ENCODE data around the gene MTHFD1L.
"Not testable (repeated sequence)": the region's sequence is repeated elsewhere in the genome, so short reads cannot be mapped to it uniquely, and the experiment has no call there.

Gene MTHFD1L

GRCh38 chr6:150865406-150866146 lies at the start of gene MTHFD1L:
Gene MTHFD1L (plus strand): TSS chr6:150865702. CDS start chr6:150865823, 121 bp downstream.
- peak within 1 kb of the TSS; percentile 98 for H3K27ac ChIP-seq
- peak; percentile 86 for TF ChIP-seq CTCF (conservative IDR thresholded peaks at IDR 0.05)

GRCh38 chr6:150816554-150816953 lies 48.9 kb upstream of the MTHFD1L start:
- H3K27ac ChIP-seq: not testable (repeated sequence)

- no peak for TF ChIP-seq CTCF (conservative IDR thresholded peaks at IDR 0.05)
- no peak overlapping the region for H3K27ac ChIP-seq
These were observed 42.6 kb upstream of the MTHFD1L start for GRCh38 chr6:150822932-150823331.

- TF ChIP-seq CTCF (conservative IDR thresholded peaks at IDR 0.05): no peak
- peak overlapping the region; percentile 73 for H3K27ac ChIP-seq
These were observed 38.7 kb upstream of the MTHFD1L start for GRCh38 chr6:150826788-150827187.

GRCh38 chr6:150828107-150828506 lies 37.4 kb upstream of the MTHFD1L start:
- peak; percentile 77 for TF ChIP-seq CTCF (conservative IDR thresholded peaks at IDR 0.05)
- H3K27ac ChIP-seq: peak overlapping the region; percentile 73

GRCh38 chr6:150830439-150831165 lies 34.9 kb upstream of the MTHFD1L start:
- no peak for TF ChIP-seq CTCF (conservative IDR thresholded peaks at IDR 0.05)
- H3K27ac ChIP-seq: no peak overlapping the region

- TF ChIP-seq CTCF (conservative IDR thresholded peaks at IDR 0.05): no peak
These were observed 33.9 kb upstream of the MTHFD1L start for GRCh38 chr6:150831577-150831976.

GRCh38 chr6:150835620-150836019 lies 29.9 kb upstream of the MTHFD1L start:
- TF ChIP-seq CTCF (conservative IDR thresholded peaks at IDR 0.05): no peak
- no peak overlapping the region for H3K27ac ChIP-seq

More at GRCh38 chr6:150831577-150831976, 33.9 kb upstream of the MTHFD1L start:
- no peak overlapping the region for H3K27ac ChIP-seq
